Fibroblast of skin of left biceps (primary cell): ENCODE data around the gene FASTK.
"Not testable (repeated sequence)": the region's sequence is repeated elsewhere in the genome, so short reads cannot be mapped to it uniquely, and the experiment has no call there.

Experiments
- DNase-seq, 2 experiments: peaks; one replicate each; pipeline ENCODE4 v3.0.0-alpha.2; 2013; ENCODE audit warnings: low read depth in 2 of 2

FASTK gene

DNA sequence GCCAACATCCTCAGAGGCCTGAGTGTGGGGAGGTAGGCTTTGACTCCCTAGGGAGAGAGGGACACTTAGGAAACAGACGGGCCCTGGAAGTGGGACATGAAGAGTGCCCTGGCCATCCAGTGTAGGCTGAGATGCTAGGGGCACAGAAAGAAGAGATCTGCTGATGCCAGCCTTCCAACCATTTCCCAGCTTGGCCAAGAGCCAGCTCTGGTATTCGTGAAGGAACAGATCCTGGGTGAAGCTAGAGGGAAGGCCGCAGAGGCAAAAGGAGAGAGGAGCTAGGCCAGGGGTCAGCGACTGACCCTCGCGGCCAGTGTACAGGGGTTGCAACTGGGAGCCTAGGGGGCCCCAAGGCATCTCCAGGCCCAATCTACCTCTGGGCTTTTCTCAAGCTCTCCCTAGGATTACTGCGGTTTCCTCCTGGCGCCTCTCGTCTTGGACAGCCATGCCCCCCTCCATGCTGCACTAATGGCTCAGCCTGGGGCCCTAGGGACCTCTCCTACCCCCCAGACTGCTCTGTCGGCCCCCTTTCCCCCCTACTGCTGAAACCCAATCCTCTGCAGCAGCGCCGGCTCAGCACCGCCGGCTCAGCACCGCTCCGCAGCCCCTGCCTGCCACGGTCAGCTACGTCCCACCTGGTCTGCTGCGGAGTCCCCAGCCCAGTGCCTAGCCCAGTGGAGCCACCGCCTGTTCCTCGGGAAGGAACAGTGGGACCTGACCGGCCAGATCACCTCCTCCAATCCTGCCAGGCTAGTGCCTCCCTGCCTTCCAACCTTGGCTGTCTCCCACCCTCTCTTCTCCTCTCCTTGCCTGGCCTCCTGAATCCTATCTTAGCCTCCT is 32.4 kb downstream of the FASTK start, which contains the start of gene ASIC3:
ASIC3 (plus strand) TSS at position 556 of the 840 bp plus-strand sequence. CDS start 355 bp downstream, outside the sequence.
- DNase-seq, result no peak

DNA sequence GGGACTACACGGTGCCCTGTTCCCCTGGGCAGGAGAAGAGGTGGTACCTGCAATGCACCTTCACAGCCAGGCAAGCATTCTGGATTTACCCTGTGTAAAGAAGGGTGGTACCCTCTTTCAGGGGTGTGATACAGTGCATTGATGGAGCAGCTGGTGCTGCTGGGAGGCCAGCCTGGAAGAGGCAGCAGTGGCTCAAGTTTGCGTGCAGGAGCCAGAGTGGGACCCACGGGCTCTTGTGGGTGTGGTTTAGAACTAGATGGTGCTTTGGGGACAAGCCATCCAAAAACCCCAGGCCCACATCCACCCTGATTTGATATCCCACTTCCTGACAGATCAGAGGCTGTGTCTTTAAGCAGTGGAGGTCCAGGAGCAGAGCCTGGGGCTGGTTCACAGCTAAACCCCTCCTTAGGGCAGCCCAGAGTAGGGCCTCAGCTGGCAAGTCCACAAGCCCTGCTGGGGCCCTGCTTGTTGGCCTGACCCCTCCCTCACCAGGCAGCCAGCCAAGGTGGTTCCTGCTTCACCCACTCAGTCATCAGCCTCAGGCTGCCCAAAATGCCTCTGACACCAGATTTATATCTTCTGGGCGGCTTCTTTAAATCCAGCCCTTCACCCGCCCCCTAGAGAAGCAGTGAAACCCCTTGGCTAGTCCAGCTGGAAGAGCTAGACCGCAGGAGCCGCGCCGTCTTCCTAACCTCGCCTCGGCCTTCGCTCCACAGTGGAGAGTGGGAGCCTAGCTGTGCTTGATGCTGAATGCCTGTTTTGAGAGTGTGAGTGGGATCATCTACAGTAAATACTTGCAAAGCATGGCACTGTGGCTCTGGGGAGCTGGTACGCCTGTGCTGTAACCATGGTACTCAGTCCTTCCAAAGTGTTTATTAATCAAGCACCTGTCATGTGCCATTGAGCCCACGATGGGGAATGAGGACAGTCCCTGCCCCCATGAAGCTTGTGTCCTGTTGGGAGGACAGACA is 33.7 kb downstream of the FASTK start:
- DNase-seq, result no peak

DNA sequence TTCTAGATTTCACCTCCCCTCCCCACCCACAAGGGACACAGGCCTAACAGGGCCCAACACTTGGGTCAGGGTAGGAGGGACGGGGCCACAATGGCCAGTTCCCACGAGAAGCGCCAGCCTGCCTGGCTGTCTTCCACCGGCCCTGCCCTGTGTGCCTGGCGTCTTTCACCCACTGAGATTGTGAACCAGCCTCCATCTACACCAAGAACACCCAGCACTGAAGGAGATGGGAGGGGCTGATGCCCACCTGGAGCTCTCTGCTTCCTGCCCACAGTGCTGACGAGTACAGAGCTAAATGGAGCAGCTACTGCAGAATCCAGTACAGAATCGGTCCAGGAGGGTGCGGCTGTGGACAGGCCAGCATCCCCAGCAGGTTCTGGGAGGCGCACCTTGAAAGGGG is 34.6 kb downstream of the FASTK start:
- no peak for DNase-seq

DNA sequence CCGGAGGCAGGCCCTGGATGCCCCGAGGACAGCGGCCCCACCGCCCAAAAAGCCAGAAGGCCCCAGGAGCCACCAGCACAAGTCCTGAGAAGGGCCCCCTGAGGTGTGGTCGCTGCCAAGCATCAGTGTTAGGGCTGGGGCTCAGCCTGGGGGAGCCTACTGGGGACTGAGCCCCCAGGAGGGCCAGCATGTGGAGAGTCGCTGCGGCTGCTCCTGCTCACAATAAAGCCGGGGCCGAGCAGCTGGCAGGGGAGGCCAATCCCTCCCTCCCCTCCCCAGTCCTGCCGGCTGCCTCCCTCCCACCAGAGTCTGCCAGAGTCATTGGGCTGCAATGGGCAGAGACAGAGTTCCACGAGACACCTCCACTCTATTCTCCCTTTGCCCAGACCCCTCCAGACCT is 35.3 kb downstream of the FASTK start:
- DNase-seq, result no peak

DNA sequence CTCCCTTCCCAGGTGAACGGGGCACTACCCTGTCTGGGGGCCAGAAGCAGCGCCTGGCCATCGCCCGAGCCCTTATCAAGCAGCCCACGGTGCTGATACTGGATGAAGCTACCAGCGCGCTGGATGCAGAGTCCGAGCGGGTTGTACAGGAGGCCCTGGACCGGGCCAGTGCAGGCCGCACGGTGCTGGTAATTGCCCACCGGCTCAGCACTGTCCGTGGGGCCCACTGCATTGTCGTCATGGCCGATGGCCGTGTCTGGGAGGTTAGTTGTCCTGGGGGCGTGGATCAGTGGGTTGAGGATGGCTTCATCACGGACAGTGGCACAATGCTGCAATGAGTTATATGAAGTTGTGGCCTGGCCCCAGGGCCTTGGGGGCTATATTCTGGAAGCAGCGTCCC is 36.6 kb downstream of the FASTK start:
- no peak for DNase-seq

DNA sequence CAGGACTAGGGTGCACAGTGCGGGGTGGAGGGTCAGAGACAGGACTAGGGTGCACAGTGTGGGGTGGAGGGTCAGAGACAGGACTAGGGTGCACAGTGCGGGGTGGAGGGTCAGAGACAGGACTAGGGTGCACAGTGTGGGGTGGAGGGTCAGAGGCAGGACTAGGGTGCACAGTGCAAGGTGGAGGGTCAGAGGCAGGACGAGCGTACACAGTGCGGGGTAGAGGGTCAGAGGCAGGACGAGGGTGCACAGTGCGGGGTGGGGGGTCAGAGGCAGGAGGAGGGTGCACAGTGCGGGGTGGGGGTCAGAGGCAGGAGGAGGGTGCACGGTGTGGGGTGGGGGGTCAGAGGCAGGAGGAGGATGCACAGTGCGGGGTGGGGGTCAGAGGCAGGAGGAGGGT is 37.2 kb downstream of the FASTK start:
- DNase-seq, result not testable (repeated sequence)

DNA sequence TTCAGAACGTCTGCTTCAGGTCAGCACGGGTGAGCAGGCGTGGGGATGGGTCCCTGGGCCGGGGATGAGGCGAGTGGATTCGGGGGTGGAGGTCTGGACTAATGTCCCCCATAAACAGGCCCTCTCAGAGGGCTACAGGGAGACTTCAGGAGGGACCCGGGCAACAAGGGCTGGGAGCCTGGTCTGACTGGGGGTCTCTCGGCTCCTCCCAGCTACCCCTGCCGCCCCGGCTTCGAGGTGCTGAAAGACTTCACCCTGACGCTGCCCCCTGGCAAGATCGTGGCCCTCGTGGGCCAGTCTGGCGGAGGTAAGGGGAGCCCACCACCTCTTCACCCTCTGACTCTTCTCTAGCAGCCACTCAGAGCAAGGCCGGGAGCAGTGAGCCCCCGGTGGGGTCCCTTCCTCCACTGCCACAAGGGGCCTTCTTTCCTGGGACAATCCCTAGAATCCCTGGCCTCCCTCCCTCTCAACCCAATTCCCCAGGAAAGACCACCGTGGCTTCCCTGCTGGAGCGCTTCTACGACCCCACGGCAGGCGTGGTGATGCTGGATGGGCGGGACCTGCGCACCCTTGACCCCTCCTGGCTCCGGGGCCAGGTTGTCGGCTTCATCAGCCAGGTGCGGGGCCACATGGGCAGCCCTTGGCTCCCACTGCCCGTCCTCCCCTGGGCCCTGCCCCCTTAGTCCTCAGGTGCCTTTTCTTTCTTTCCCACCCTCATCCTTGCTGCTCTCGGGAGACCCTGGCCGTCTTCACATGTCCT is 39.8 kb downstream of the FASTK start:
- DNase-seq, result no peak

DNA sequence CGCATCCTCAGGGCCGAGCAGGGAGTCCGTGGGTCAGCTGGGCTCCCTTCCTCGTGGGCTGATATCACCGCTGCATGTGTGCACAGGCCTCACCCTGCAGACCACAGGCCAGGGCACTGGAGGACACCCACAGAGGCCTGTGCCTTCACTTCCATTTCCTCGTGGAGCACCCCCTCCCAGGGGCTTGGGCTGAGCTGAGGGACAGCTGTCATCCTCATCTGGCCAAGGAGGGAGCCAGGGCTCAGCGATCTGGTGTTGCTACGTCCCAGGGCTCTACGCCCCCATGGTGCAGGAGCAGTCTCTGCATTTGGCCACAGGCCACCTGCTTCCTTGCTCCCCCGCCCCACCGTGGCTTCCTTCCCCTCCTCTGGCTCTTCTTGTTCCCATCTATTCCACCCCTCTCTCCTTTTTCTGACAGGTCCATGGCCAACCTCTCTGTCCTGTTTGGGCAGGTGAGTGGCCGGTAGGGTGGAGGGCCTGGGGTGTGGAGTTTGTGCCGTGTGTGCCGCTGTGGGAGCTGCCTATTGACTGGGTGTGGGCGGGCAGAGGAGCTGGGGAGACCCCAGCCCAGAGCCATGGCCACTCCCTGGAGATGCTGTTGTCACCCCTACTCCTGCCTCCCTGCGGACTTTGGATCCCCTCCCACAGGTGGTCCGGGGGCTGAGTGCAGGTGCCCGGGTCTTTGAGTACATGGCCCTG is 40.6 kb downstream of the FASTK start:
- DNase-seq, result no peak

DNA sequence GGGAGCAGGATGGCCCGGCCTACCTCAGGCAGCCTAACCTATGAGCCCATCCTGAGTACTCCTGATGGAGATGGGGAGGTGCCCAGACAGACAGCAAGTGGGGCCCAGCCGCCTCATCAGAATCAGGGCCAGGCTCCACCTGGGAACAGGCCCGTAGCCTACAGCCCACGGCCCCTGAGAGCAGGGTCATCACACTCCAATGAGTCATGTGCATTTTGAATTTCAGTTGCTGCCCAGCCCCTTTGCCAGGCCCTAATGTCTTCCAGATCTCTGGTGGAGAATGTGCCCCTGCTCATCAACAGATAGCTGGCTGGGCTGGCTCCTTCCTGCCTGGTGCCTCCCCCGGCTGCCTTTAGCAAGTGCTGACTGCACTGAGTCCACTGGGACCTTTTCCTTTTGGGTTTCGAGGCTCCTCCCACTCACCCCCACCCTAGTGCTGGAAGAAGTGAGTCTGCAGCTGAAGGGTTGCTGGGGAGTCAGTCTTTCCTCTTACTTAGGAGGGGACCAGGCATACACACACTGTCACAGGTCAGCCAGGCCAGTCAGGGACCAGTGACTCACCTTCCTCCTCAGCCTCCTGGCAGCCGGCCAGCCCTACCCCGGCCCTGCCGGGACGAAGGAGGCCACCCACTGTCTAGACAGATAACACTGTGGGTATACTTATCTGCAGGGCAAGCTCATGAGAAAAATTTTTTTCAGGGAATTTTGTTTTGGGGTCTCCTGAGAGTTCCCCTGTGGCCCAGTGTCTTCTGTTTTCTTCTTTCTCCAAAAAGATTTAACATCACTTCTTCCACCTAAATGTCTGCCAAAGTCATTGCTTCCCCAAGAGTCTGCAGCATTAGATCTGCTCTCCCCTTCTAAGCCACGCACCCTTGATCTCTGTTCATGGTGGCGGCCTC is 41.4 kb downstream of the FASTK start:
- DNase-seq, result no peak

DNA sequence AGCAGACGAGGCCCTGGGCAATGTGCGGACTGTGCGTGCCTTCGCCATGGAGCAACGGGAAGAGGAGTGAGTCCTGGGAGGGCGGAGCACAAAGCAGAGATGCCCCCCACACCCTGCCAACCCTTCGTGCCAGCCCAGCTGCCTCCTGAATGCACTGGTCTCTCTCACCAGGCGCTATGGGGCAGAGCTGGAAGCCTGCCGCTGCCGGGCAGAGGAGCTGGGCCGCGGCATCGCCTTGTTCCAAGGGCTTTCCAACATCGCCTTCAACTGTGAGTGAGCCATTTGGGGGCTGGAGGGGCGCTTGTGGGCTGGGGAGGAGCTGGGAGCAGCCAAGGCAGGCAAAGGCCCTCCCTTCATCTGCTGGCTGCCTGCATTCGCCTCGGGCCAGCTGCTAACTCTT is 44.7 kb downstream of the FASTK start:
- DNase-seq, result no peak

DNA sequence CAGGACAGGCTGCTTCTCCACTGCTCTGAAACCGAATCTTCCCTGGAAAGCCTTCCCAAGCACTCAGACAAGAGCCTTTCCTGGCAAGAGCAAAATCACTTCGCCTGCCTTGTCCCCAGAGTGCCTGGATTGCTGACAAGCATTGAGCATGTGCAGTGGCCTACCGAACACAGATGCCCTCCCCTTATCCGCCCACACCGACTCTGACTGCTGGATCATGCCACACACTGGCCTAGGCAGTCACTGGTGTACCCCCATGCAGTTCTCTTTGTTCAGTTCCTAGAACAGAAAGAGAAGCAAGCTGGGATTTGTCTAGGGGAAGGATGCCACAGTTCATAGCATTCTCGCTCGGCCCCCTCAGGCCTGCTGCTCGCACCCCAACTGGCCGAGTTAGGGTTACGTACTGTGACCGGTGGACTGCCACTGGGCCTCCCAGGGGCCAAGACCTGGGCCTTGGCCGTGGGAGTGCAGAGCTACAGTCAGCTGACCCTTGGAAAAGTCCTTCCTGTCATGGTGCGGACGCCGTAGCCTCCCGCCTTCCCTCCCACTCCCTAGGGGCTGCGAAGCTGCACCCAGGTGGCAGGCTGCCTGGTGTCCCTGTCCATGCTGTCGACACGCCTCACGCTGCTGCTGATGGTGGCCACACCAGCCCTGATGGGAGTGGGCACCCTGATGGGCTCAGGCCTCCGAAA is 45.4 kb downstream of the FASTK start:
- DNase-seq, result no peak

DNA sequence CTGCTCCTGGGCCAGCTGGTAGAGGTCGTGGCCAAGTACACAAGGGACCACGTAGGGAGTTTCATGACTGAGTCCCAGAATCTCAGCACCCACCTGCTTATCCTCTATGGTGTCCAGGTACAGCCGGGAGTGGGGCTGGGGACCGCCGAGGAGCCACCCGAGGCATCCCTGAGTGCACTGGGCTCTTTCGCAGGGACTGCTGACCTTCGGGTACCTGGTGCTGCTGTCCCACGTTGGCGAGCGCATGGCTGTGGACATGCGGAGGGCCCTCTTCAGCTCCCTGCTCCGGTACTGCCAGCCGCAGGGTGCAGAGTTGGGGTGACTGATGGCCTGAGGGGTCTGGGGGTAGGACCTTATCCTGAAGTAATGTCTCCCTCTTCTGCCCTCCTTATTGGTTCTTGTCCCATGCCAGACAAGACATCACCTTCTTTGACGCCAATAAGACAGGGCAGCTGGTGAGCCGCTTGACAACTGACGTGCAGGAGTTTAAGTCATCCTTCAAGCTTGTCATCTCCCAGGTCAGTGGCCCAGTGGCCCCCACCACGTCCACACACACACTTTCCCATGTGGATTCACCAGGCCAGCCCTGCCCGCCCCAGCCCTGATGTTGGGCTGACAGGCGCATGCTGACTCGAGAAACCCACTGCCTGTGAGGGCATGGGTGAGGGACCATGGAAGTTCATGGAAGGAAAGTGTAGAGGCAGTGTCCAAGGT is 46.1 kb downstream of the FASTK start:
- no peak for DNase-seq

DNA sequence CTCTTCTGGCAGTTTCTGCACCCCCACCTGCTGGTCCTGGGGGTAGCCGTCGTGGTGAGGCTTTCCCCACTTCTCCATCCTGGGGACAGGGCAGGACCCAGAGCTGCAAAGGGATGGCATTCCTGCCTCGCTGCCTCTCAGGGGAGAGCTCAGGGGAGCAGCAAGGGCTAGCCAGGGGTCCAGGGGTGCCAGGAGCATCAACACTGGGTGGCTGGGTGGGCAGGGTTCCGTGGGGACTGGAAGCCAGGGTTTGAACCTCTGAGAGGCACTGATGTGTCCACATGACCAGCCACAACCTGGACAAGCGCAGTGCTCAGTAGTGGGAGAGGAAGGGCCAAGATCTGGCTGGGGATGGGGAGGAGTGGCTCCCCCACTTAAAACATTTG is 46.8 kb downstream of the FASTK start:
- DNase-seq, result no peak

DNA sequence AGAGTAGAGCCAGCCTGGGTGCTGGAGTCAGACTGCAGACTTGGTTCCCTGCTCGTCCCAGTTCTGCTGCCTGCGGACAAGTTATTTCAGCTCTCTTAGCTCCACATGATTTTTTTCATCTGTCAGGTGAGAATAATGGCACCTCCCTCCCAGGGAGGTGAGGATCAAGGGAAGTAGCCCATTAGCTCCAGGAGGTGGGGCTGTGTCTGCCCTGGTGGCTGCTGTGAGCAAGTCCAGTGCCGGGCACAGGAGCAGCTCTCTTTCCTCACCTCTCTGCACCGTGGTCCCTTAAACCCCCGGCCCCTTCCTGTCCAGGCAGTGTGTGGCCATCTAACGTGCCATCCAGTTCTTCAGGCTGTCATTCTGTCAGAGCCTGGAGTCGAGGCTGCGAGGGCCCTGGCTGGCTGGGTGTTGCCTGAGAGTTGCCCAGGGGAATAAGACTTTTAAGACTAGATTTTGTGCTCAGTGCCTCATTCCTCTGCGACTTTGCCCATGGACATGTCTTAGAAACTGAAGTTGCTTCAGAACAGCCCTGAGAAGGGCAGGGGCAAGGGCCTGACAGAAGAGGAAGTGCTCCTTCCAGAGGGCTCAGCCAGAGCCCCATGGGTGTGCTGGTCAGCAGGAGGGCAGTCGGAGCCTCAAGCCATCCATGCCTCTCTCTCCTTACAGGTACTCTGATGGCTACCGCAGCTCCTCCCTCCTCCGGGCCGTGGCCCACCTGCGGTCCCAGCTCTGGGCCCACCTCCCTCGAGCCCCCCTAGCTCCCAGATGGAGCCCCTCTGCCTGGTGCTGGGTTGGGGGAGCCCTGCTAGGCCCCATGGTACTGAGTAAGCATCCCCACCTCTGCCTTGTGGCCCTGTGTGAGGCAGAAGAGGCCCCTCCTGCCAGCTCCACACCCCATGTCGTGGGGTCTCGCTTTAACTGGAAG is 47.4 kb downstream of the FASTK start:
- DNase-seq, result no peak

DNA sequence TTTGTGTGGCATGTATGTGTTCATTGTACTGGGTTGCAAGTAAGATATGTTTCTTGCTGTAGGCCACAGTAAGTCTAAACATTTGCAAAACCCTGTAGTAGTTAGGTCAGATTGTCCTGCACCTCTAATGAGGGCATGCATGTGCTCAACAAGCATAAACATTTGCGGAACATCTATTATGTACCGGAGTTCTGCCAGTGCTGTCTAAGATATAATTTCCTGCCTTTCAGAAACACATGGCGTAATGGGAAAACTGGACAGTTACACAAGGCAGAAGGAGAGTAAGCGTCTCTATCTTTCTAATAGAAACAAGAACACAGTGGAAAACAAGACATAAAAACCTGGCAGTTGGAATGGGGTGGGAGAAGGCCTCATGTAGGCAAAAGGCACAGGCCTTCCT is 49.6 kb downstream of the FASTK start:
- no peak for DNase-seq

DNA sequence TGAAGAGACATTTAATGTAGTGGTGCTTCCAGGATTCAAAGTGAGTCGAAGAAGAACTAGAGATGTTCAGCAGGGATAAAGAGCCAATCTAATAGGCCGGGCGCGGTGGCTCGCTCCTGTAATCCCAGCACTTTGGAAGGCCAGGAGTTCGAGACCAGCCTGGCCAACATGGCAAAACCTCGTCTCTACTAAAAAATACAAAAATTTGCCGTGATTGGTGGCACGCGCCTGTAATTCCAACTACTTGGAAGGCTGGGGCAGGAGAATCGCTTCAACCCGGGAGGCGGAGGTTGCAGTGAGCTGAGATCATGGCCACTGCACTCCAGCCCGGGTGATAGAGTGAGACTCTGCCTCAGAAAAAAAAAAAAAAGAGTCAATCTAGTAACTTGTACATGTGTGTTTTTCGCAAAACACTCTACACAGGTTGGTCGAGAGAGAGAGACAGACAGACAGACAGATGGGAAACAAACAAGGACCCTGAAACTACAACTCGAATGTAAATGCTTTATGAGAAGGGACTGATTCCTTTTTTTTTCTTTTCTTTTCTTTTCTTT is 51.6 kb downstream of the FASTK start:
- DNase-seq, result no peak

DNA sequence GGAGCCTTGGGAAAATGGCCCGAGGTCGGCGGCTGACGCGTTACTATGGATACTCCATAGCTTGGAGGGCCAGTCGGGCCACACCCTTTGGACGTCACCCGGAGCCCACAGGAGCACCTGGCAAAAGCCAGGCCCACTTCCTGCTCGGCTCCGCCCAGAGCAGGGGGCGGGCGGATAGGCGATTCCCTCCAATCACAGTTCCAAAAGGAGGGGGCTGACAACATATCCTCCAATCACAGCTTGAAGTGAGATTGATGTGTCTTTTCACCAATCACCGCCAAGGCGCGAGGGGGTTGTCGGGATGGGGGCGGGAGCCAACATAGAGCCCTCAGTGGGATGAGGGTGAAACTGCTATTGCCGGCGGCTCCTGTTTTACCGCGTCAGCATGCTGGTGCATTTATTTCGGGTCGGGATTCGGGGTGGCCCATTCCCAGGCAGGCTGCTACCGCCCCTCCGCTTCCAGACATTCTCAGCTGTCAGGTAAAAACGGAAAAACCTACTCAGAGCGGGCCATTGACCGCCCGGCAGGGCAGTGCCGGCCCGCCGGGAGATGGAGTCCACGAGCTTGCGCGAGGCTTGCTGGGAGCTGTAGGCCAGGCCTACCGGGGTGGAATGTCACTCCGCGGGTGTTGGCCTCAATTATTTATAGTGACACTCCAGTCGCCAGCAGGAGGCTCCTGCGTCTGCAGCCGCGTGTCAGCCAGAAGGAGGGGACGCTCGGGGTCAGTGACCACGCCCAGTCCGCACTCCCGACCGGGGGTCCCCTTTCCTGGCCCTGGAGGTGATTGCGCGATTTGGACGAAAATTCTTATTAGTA is 52.3 kb downstream of the FASTK start, which contains the start of gene ABCB8:
ABCB8 (plus strand) TSS at position 320 of the 817 bp plus-strand sequence; CDS start at position 386, 66 bp downstream.
- DNase-seq, result peak; percentile 97
